Activated naive CD8-positive, alpha-beta T cell treated with anti-CD3 and anti-CD28 coated beads, Interleukin-2, amount 50 U/mL, for 24 hours (primary cell): Measurements from ENCODE around the gene CCNB3.
"Not testable (repeated sequence)": the region's sequence is repeated elsewhere in the genome, so short reads cannot be mapped to it uniquely, and the experiment has no call there.

Experiments
- ATAC-seq: fragments of 150-1000 bp; cut with Tn5 transposase; one replicate; pipeline ENCODE4 v1.10.0; 2021
- DNase-seq: peaks from one replicate; pipeline ENCODE4 v3.0.0; 2021
- H3K27ac Mint-ChIP-seq: one replicate; pipeline ENCODE4 v1.8.0; 2021; ENCODE audit warnings: mild to moderate bottlenecking, mixed read lengths
- H3K27me3 Mint-ChIP-seq: one replicate; pipeline ENCODE4 v1.8.0; 2021; ENCODE audit warnings: mixed read lengths
- H3K36me3 Mint-ChIP-seq: one replicate; pipeline ENCODE4 v1.8.0; 2021; ENCODE audit warnings: low read depth, mixed read lengths
- H3K4me1 Mint-ChIP-seq: one replicate; pipeline ENCODE4 v1.8.0; 2021; ENCODE audit warnings: mixed read lengths
- H3K4me3 Mint-ChIP-seq: one replicate; pipeline ENCODE4 v1.8.0; 2021; ENCODE audit warnings: mild to moderate bottlenecking, moderate library complexity, mixed read lengths
- H3K9me3 Mint-ChIP-seq: one replicate; pipeline ENCODE4 v1.8.0; 2021; ENCODE audit warnings: mixed read lengths

The CCNB3 gene

GRCh38 chrX:50206753-50207152 is 2.2 kb downstream of the CCNB3 start:
- Mint-ChIP-seq H3K4me3 (no peak overlapping the region), H3K27ac (no peak overlapping the region), H3K36me3 (no peaks in the 10 kb centered on the region), H3K27me3 (no peaks in the 10 kb centered on the region), H3K9me3 (no peaks in the 10 kb centered on the region), H3K4me1 (peaks cover 13% of the 10 kb centered on the region)
- DNase-seq (no peak), ATAC-seq (no peak)

GRCh38 chrX:50211510-50211909 is 6.9 kb downstream of the CCNB3 start:
- Mint-ChIP-seq H3K36me3 (no peaks in the 10 kb centered on the region), H3K27ac (no peak overlapping the region), H3K4me3 (no peak overlapping the region), H3K9me3 (no peaks in the 10 kb centered on the region), H3K27me3 (no peaks in the 10 kb centered on the region), H3K4me1 (peaks cover 2% of the 10 kb centered on the region)
- DNase-seq (no peak), ATAC-seq (no peak)

GRCh38 chrX:50281253-50281652 is 76.7 kb downstream of the CCNB3 start:
- no peaks in the 10 kb centered on the region for H3K36me3 Mint-ChIP-seq
- no peaks in the 10 kb centered on the region for H3K4me1 Mint-ChIP-seq
- ATAC-seq (no peak), DNase-seq (no peak)
- no peak overlapping the region for H3K27ac Mint-ChIP-seq
- no peak overlapping the region for H3K4me3 Mint-ChIP-seq
- H3K27me3 Mint-ChIP-seq, result no peaks in the 10 kb centered on the region
- no peaks in the 10 kb centered on the region for H3K9me3 Mint-ChIP-seq

DNA sequence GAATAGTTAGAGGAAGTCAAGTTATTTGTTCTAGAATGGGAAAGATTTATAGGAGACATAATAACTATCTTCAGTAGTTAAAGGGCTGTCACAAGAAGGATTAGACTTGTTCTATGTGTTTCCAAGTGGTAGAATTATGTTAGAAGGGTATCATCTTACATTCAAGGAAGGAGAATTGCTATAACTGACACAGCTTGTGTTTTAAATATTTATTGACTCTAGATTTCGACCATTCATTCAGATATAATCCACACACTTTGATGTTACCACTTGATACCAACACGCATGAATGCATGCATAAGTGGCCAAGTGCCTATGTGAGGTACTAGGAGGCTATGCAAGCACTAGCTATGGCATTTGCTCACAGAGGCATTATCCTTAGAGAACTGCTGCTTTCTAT is 122.7 kb downstream of the CCNB3 start:
- Mint-ChIP-seq H3K4me3 (no peak overlapping the region), H3K4me1 (no peaks in the 10 kb centered on the region), H3K27me3 (no peaks in the 10 kb centered on the region), H3K27ac (no peak overlapping the region), H3K9me3 (no peaks in the 10 kb centered on the region), H3K36me3 (no peaks in the 10 kb centered on the region)
- DNase-seq (no peak), ATAC-seq (no peak)

GRCh38 chrX:50332668-50333067 is 128.1 kb downstream of the CCNB3 start:
- H3K36me3 Mint-ChIP-seq, H3K27ac Mint-ChIP-seq, H3K9me3 Mint-ChIP-seq, H3K27me3 Mint-ChIP-seq, ATAC-seq, H3K4me3 Mint-ChIP-seq, DNase-seq, H3K4me1 Mint-ChIP-seq: not testable (repeated sequence)

DNA sequence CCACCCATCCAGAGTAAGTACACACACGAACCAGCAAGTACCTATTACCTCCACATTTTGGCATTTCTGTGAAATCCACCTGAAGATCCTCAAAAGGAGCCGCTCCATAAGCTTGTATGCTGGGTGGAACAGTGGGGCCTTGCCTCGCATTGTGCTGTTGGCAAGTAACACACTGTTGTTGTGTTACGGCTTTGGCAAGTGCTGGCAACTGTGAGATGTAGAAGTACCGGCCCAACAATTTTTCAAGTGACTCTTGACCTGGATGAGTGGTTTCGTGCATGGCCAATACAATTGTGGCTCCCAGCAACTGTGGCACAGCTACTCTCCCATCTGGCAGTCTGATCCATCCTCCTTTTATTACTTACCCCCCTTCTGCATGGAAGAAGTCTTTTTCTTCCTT is 128.7 kb downstream of the CCNB3 start:
- Mint-ChIP-seq H3K4me1 (no peaks in the 10 kb centered on the region), H3K9me3 (no peaks in the 10 kb centered on the region), H3K36me3 (no peaks in the 10 kb centered on the region), H3K4me3 (no peak overlapping the region), H3K27me3 (no peaks in the 10 kb centered on the region), H3K27ac (no peak overlapping the region)
- no peak for DNase-seq
- no peak for ATAC-seq

GRCh38 chrX:50343917-50344316 is 139.4 kb downstream of the CCNB3 start:
- Mint-ChIP-seq H3K4me3 (no peak overlapping the region), H3K27me3 (no peaks in the 10 kb centered on the region), H3K36me3 (no peaks in the 10 kb centered on the region), H3K9me3 (no peaks in the 10 kb centered on the region), H3K4me1 (no peaks in the 10 kb centered on the region), H3K27ac (no peak overlapping the region)
- DNase-seq, result no peak
- no peak for ATAC-seq

- DNase-seq (no peak), ATAC-seq (no peak)
- Mint-ChIP-seq H3K27me3 (no peaks in the 10 kb centered on the region), H3K9me3 (no peaks in the 10 kb centered on the region), H3K27ac (no peak overlapping the region), H3K36me3 (no peaks in the 10 kb centered on the region), H3K4me1 (no peaks in the 10 kb centered on the region), H3K4me3 (no peak overlapping the region)
Measured at GRCh38 chrX:50372966-50373365, 168.4 kb downstream of the CCNB3 start.

- ATAC-seq, result no peak
- Mint-ChIP-seq H3K27ac (no peak overlapping the region), H3K36me3 (no peaks in the 10 kb centered on the region), H3K9me3 (no peaks in the 10 kb centered on the region), H3K27me3 (no peaks in the 10 kb centered on the region), H3K4me3 (no peak overlapping the region), H3K4me1 (no peaks in the 10 kb centered on the region)
- DNase-seq, result no peak
Measured at GRCh38 chrX:50375481-50376267, 171.1 kb downstream of the CCNB3 start.

GRCh38 chrX:50381729-50382415 is 177.3 kb downstream of the CCNB3 start:
- ATAC-seq, result no peak
- H3K36me3 Mint-ChIP-seq, result no peaks in the 10 kb centered on the region
- H3K4me1 Mint-ChIP-seq, result no peaks in the 10 kb centered on the region
- no peak for DNase-seq
- no peaks in the 10 kb centered on the region for H3K27me3 Mint-ChIP-seq
- no peak overlapping the region for H3K4me3 Mint-ChIP-seq
- H3K27ac Mint-ChIP-seq, result no peak overlapping the region
- H3K9me3 Mint-ChIP-seq, result no peaks in the 10 kb centered on the region

DNA sequence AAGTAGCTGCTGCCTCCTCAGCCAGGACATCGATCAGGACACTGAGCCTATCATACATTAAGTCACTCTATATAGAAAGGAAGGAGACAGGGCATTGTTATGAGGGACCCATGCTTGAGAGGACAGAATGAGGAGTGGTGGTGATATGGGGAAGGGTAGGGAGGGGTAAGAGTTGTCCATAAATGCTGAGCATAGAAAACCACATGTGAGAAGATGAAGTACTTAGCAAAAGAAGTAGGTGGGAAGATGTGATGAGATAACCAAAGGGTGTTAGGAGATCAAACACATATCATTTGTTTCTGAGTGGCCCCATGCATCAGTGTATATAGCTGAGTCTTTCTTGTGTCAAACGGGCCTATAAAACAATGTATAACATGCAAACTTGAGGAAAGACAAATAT is 182.0 kb downstream of the CCNB3 start:
- Mint-ChIP-seq H3K4me3 (no peak overlapping the region), H3K4me1 (no peaks in the 10 kb centered on the region), H3K9me3 (no peaks in the 10 kb centered on the region), H3K27ac (no peak overlapping the region), H3K36me3 (no peaks in the 10 kb centered on the region), H3K27me3 (no peaks in the 10 kb centered on the region)
- no peak for DNase-seq
- no peak for ATAC-seq

DNA sequence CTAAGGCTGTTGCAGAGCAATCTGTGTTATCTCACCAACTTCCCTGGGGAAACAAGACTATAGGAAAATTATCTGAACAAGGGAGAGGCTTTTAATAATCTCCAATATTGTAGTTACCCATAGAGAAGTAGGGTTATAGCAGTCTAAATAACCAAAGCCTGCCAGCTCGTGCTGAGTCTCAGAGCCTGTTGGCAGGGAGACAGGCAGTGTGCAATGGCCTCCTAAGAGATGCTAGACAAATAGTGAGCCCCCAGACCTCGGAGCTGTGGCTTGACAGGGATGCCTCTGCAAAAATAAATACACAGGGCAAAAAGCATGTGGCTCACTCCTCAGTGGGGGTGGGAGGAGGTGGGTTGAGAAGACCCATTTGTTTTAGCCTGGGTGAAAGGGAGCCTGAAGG is 189.3 kb downstream of the CCNB3 start:
- ATAC-seq (no peak), DNase-seq (no peak)
- no peaks in the 10 kb centered on the region for H3K36me3 Mint-ChIP-seq
- H3K27me3 Mint-ChIP-seq, result peaks cover 1% of the 10 kb centered on the region
- H3K4me1 Mint-ChIP-seq, result peaks cover 2% of the 10 kb centered on the region
- no peaks in the 10 kb centered on the region for H3K9me3 Mint-ChIP-seq
- H3K4me3 Mint-ChIP-seq, result no peak overlapping the region
- no peak overlapping the region for H3K27ac Mint-ChIP-seq
